Skin of body (tissue), 2 donors: ENCODE measurements around the gene ZNF433. TPM values are rescaled to one million over a fixed set of nuclear protein-coding genes. Genes with fewer than 3 reads are reported as not detected.
"Not testable (repeated sequence)": the region's sequence is repeated elsewhere in the genome, so short reads cannot be mapped to it uniquely, and the experiment has no call there.

Source experiments
- DNase-seq: peaks from one replicate; lab custom pipeline; 2025; lab: John Stamatoyannopoulos, UW
- total RNA-seq: library from RNA; depleted of rRNA; stranded (reverse); fragments of >200 nt; gene quantifications from one replicate; pipeline ENCODE4 v1.2.3, GENCODE V29; 2014

ZNF433 gene
- total RNA-seq = 19.9 TPM

DNA sequence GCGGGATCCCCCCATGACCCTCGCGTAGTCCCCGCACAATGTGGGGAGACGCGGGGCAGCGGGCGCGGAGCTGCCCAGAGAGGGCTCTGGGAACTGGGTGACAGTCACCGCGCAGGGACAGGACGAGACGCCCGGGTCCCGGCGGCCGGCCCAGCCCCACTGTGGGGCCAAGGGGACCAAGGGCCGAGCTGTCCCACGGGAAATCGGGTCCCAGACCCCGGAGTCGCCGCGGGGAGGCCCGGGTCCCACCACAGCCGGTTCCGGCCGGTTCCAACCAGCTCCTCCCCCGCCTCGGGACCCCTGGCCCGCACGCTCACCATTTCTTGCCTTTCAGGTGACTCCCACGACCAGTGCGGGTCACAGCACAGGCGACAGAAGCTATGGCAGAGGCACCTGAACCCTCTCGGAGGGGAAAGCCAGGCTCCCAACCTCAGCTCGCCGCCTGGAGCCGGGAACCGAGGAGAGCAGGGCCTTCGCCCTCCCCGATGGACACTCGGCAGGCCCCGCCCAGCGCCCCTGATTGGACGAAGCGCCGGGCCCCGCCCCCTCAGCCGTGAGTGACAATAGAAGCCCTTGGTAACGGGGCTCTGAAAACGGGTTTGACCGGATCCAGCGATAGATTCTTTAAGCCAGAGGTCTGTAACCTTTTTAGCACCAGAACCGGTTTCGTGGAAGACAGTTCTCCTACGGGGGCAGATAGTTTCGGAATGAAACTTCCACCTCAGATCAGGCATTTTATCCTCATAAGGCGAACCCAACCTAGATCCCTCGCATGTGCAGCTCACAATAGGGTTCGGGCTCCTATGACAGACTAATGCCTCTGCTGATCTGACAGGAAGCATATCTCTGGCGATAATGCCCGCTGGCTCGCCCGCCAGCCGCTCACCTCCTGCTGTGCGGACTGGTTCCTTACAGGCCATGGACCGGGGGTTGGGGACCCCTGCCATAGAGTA lies at the start of gene ZNF433:
Gene ZNF433, minus strand, starts transcription at position 460 of the 953 bp plus-strand sequence. Its CDS starts 140 bp downstream, at position 320.
- peak; percentile 78 for DNase-seq

DNA sequence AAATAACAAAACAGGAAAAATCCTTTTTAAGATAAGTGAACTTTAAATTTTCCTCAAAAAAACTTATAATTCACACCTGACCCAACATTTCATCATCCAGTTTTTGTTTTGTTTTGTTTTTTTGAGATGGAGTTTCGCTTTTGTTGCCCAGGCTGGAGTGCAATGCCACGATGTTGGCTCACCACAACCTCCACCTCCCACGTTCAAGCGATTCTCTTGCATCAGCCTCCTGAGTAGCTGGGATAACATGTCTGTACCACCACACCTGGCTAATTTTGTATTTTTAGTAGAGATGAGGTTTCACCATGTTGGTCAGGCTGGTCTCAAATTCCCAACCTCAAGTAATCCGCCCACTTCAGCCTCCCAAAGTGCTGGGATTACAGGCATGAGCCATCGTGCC lies 47.9 kb upstream of the ZNF433 start:
- DNase-seq = not testable (repeated sequence)

DNA sequence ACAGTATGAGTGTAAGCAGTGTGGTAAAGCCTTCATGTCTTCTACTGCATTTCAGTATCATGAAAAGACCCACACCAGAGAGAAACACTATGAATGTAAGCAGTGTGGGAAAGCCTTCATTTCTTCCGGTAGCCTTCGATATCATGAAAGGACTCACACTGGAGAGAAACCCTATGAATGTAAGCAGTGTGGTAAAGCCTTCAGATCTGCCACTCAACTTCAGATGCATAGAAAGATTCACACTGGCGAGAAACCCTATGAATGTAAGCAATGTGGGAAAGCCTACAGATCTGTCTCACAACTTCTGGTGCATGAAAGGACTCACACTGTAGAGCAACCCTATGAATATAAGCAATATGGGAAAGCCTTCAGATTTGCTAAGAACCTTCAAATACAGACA lies 41.9 kb upstream of the ZNF433 start:
- no peak for DNase-seq

DNA sequence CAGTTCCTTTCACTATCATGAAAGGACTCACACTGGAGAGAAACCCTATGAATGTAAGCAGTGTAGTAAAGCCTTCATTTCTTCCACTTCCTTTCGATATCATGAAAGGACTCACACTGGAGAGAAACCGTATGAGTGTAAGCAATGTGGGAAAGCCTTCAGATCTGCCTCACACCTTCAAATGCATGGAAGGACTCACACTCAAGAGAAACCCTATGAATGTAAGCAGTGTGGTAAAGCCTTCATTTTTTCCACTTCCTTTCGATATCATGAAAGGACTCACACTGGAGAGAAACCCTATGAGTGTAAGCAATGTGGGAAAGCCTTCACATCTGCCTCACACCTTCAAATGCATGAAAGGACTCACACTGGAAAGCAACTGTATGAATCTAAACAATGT lies 40.9 kb upstream of the ZNF433 start:
- DNase-seq = not testable (repeated sequence)

DNA sequence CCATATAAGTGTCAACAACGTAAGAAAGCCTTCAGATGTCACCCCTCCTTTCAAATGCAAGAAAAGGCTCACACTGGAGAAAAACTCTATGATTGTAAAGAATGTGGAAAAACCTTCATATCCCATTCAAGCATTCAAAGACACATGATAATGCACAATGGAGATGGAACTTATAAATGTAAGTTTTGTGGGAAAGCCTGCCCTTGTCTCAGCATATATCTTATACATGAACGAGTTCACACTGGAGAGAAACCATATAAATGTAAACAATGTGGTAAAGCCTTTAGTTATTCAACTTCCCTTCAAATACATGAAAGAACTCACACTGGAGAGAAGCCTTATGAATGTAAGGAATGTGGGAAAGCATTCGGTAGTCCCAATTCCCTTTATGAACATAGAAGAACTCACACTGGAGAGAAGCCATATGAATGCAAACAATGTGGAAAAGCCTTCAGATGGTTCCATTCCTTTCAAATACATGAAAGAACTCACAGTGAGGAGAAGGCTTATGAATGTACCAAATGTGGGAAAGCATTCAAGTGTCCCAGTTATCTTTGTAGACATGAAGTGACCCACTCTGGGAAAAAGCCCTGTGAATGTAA lies 40.2 kb upstream of the ZNF433 start:
- DNase-seq = no peak

DNA sequence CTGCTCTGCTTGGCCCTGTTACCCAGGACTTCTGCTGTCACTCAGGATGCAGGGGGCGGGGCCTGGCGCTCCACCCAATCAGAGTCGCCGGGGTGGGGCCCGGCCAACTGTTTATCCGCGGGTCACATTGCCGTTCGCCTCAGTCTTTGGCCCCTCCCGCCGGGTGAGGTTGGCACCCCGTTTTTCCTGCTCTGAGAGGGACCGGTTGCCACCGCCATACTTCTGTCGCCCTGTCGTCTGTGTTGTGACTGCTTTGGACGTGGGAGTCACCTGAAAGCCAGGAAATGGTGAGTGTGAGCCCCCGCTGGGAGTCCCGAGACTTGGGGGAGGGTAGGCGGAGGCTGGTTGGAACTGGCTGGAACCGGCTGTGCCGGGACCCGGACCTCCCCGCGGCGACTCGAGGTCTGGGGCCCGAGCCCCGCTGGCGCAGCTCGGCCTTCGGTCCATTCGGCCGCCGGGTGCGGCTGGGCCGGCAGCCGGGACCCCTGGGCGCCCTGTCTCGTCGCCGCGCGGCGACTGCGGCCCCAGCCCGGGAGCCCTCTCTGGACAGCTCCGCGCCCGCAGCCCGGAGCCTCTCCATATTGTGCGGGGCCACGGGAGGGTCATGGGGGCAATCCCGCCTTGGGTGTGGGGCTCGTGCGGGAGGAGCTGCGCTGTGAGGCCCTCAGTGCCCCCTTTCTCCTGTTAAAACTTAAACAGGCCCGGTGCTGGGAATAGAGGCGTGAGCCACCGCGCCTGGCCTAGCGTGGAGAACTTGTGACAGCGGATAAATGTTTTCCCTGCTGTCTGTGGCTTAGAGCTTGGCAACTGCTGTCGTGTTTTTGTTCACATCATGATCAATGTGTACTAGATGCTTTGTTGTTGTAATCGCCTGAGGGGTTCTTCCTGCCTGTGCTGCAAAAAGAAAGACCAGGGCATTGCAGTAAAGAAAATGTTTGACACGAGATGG lies 29.4 kb upstream of the ZNF433 start, which contains the start of gene ZNF844:
Gene ZNF844, plus strand, starts transcription at position 142 of the 949 bp plus-strand sequence. Its CDS starts 143 bp downstream, at position 285.
- peak; percentile 83 for DNase-seq

DNA sequence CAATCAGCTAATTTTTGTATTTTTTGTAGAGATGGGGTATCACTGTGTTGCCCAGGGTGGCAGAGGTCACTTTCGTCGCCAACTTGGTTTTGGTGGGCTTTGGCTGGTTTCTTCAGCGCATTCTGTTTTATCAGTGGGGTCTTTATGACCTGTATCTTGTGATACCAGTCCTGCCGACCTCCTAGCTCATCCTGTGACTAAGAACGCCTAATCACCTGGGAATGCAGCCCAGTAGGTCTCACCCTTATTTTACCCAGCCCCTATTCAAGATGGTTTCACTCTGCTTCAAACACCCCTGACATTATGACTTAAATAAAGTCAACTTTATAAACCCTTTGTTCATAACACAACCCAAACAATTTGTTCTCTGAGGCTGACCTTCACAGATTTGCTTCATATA lies 20.3 kb upstream of the ZNF433 start:
- no peak for DNase-seq

DNA sequence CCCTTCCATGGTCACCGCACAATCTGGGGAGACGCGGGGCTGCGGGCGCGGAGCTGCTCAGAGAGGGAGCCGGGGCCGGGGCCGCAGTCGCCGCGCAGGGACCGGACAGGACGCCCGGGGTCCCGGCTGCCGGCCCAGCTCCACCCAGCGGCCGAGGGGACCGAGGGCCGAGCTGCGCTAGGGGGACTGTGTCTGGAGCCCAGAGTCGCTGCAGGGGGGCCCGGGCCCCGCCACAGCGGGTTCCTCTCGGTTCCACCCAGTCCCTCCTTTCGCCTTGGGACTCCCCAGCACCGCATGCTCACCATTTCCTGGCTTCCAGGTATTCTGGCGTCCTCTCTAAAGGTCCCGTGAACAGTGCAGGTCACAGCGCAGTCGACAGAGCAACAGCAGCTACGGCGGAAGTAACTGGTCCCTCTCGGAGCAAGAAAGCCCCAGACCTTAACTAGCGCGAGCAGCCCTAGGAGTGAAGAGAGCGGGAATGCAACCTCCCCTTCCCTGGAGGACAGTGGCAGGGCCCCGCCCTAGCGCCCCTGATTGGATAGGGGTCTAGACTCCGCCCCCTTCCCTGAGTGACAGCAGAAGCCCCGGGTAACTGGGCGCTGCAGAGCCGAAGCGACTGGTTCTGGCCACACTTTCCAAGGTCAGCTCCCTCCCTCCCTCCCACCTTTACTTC lies 17.2 kb upstream of the ZNF433 start, which contains the start of gene ZNF878:
Gene ZNF878, minus strand, starts transcription at position 465 of the 673 bp plus-strand sequence. Its CDS starts 160 bp downstream, at position 305.
- peak; percentile 79 for DNase-seq

DNA sequence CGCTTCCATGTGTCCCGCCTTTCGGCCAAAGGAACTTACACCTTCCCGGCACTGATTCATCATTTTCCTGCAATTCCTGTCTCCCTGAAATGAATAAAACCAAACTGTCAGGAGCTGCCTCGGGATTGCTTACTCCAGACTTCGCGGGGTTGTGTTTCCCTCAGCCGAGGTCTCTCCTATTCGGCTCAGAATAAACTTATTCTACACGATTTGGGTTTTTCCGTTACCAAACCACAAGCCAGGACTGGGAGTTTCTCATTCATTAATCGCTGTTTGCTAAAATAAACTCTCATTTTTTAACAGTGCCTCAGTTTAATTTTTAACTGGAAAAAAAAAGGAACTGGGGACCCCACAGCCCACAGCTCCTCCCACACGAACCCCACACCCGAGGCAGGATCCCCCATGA lies 16.6 kb upstream of the ZNF433 start:
- DNase-seq = no peak

DNA sequence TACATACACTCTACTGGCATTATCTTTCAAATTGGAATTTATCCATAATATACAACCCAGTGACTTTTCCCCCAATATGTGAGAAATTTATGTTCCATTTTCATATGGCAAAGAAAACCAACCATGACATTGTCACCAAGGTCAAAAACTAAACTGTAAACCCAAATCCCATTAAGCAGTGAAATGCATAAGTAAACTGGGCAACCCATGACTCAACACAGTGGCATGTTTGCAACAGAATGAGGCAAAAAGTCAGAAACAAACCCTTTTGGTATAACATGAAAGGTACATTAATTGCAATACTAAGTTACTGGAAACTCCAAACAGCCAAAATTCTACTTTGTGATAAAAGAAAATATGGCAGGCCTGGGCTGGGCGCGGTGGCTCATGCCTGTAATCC lies 12.4 kb upstream of the ZNF433 start:
- DNase-seq = no peak

DNA sequence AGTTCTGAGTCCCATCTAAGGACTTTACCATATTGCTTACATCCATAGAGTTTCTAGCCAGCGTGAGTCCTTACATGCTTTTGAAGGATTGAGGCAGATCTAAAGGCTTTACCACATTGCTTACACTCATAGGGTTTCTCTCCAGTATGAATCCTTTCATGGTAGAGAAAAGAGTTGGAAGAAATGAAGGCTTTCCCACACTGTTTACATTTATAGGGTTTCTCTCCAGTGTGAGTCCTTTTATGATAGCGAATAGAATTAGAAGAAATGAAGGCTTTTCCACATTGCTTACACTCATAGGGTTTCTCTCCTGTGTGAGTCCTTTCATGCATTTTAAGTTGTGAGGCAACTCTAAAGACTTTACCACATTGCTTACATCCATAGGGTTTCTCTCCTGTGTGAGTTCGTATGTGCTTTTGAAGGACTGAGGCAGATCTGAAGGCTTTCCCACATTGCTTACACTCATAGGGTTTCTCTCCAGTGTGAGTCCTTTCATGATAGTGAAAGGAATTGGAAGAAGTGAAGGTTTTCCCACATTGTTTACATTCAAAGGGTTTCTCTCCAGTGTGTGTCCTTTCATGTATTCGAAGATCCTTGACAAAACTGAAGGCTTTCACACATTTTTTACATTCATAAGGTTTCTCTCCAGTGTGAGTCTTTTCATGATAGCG lies 8.4 kb upstream of the ZNF433 start:
- no peak for DNase-seq

DNA sequence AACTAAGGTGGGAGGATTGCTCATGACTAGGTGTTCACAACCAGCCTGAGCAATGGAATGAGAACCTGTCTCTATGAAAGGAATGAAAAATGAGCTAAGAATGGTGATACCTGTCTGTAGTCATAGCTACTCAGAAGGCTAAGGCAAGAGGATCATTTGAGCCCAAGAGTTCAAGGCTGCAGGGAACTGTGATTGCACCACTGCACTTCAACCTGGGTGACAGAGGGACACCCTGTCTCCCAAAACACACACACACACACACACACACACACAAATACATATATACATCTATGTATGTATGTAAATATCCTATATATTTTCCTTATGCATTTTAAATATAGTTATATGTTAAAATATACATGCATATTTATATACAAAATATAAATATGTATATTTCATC lies 7.4 kb upstream of the ZNF433 start:
- DNase-seq = no peak

DNA sequence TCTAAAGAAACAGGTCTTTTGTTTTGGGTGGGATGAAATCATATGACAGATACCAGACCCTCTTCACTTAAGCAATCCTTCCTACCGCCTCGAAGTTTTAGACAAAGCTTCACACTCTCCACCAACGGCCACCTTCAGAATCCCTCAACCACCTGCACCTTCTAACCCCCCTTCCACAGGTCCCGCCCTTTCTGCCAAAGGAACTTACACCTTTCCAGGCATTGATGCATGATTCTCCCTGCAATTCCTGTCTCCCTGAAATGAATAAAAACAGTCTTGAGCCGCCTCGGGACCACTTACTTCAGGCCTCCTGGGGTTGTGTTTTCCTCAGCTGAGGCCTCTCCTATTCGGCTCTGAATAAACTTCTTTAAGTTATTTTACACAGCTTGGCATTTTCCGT lies 859 bp downstream of the ZNF433 start:
- DNase-seq = no peak

DNA sequence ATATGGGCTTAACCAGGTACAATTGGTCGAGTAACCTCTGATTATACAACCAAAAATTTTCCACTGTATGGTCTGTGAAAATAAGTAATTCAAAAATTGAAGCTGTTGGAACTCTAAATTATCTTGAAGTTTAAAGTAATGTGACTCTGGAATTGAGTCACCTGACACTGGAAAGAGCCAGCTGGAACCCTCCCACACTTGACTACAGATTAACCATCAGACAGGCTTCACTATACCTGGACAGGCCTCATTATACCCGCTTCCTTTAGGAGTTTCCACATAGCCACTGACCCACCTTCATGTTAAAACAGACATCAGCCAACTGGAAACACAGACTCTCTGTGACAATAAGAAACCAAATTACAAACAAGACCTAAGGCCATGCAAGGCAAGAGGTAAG lies 1.3 kb downstream of the ZNF433 start:
- no peak for DNase-seq

DNA sequence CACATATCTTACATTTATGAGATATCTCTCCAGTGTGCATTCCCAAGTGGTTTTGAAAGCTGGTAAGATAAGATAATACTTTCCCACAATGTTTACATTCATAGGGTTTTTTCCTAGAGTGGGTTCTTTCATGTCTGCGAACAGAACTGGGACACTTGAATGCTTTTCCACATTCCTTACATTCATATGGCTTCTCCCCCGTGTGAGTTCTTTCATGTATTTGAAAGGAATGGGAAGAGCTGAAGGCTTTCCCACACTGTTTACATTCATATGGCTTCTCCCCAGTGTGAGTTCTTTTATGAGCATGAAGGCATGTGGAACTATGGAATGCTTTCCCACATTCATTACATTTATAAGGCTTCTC lies 19.7 kb downstream of the ZNF433 start:
- no peak for DNase-seq

DNA sequence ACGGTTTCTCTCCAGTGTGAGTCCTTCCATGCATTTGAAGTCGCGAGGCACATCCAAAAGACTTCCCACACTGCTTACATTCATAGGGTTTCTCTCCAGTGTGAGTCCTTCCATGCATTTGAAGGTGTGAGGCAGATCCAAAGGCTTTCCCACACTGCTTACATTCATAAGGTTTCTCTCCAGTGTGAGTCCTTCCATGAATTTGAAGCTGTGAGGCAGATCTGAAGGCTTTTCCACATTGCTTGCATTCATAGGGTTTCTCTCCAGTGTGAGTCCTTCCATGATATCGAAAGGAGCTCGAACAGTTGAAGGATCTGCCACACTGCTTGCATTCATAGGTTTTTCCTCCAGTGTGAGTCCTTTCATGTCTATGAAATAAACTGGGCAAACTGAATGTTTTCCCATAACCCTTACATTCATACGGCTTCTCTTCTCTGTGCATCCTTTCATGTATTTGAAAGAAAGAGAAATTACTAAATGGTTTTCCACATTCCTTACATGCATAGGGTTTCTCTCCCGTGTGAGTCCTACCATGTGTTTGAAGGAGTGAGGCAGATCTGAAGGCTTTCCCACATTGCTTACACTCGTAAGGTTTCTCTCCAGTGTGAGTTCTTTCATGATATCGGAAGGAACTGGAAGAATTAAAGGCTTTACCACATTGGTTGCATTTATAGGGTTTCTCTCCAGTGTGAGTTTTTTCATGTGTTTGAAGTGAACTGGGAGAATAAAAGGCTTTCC lies 20.3 kb downstream of the ZNF433 start:
- DNase-seq = no peak

DNA sequence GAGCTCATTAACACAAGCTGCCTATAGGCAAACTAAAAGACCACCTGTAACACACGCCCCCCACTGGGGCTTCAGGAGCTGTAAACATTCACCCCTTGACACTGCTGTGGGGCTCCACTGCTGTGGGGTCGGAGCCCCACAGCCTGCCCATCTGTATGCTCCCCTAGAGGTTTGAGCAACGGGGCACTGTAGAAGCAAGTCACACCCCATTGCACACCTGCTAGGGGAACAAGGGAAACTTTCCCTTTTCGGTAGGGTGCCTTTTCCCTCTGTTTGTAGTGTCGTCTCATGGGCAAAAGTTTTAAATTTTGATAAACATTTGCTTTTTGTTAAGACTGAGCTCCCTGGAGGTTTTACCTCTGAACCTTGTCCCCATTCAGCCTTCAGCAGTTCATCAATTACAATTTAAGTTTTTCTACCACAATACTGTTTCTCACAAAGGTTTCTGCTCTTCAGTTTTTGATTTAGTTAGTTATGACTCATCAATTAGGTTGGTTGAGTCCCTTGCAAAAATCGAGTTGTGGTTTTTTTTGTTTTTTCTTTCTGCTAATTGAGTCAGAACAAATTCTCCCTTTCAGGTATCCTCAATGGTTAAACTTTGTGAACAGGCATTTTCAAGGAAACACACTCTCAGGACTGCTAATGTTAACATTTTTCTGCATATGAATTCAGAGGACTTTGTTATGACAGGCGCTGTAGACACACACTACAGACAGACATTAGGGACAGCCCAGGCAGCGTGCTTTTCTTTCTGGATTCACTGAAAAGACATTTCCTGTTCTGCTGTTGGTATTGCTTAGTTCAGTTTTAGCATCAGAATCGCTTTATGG lies 35.1 kb downstream of the ZNF433 start:
- no peak for DNase-seq

DNA sequence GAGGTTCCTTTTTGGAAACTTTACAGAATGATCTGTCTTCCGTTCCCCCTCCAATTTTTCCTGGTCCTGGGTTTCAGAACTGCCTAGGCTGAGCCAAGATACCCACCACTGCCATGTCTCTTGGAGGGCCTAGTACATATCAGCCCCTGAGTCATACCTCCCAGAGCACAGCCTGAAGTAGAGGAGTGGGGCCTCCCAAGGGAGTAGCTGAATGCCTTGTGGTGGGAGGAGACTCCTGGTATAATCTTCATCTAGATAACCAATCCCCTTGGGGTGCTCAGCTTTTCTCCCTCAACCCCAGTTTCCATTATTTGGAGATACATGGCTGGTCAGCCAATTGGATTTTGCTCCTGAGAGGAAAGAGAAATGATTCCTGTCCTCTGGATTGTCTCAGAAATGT lies 40.3 kb downstream of the ZNF433 start:
- DNase-seq = no peak

DNA sequence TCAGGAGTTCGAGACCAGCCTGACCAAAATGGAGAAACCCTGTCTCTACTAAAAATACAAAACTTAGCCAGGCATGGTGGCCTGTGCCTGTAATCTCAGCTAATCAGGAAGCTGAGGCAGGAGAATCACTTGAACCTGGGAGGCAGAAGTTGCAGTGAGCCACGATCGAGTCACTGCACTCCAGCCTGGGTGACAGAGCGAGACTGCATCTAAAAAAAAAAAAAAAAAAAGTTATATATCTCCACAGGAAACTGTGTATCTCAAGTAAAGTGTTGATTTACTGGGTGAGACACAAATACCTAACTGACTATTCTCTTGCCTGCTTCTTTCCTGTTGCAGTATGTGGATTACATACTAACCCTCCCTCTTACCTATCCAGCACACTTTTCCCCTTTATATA lies 43.6 kb downstream of the ZNF433 start:
- DNase-seq = not testable (repeated sequence)
